HCT116 (cell line): ENCODE measurements around the gene RRAS2. TPM values are rescaled to one million over a fixed set of nuclear protein-coding genes. Genes with fewer than 3 reads are reported as not detected.

Experiments
- ATAC-seq: fragments of 200-7000 bp; cut with Tn5 transposase; 2 replicates; pipeline ENCODE4 v1.9.1; 2020; ENCODE audit warnings: mild to moderate bottlenecking, moderate library complexity
- BruUV-seq: library from RNA; stranded (reverse); fragments of 400-500 nt; replicated peaks from 2 replicates; lab custom pipeline; 2021; lab: Mats Ljungman, UMichigan
- CTCF ChIA-PET: fragments of 300-600 bp; sonication (Branson Sonifier 250); formaldehyde crosslinking; loops from one replicate; lab custom pipeline; 2021; ENCODE audit warnings: antibody characterized with exemption; lab: Charles Lee
- POLR2A ChIA-PET: fragments of 300-600, 350-600 bp; sonication (Branson Sonifier 250); formaldehyde crosslinking; loops from one replicate; lab custom pipeline; 2021; ENCODE audit warnings: antibody characterized with exemption; lab: Charles Lee
- RAD21 ChIA-PET, 2 experiments: fragments of 300-600 bp; sonication (Branson Sonifier 250); formaldehyde crosslinking; loops; one replicate each; lab custom pipeline; 2023; ENCODE audit warnings: low total read pairs in 2 of 2; ENCODE audit not compliant: uncharacterized antibody in 2 of 2, unreplicated experiment in 2 of 2, low non-redundant PET in 1 of 2; lab: Charles Lee
- DNase-seq: peaks from one replicate; pipeline ENCODE4 v3.0.0-alpha.2; 2010; ENCODE audit warnings: low read depth, low spot score
- H2AFZ ChIP-seq: fragments of 200-600 bp; shearing (Covaris generic), sonication (generic); 2 replicates; pipeline ENCODE4 v1.6.1; 2017; ENCODE audit warnings: low read depth, mixed run types, mixed read lengths, antibody characterized with exemption, low read length; ENCODE audit not compliant: poor library complexity, severe bottlenecking
- H3K27ac ChIP-seq: 2 replicates; pipeline ENCODE4 v1.5.1; 2012; ENCODE audit warnings: low read depth, low read length
- H3K27me3 ChIP-seq: fragments of 200-600 bp; sonication (generic); 2 replicates; pipeline ENCODE4 v1.6.1; 2016; ENCODE audit warnings: mixed run types, low read length, mixed read lengths; ENCODE audit not compliant: insufficient read depth
- H3K36me3 ChIP-seq, 2 experiments: fragments of 200-500 bp in 1 of 2; fragments of 200-600 bp in 1 of 2; sonication (Bioruptor generic) in 1 of 2; sonication (generic) in 1 of 2; 2 replicates each; pipeline versions ENCODE4 v1.5.1 to v1.6.1; 2014 to 2016; ENCODE audit warnings: low read length in 2 of 2, inconsistent platforms in 1 of 2, mixed read lengths in 1 of 2, mixed run types in 1 of 2; ENCODE audit not compliant: insufficient read depth in 2 of 2, control insufficient read depth in 1 of 2
- H3K4me1 ChIP-seq, 2 experiments: fragments of 200-600 bp in 1 of 2; sonication (generic) in 1 of 2; 2 replicates each; pipeline versions ENCODE4 v1.5.1 to v1.6.1; 2012 to 2017; ENCODE audit warnings: low read length in 2 of 2, inconsistent platforms in 1 of 2, mild to moderate bottlenecking in 1 of 2, mixed read lengths in 1 of 2, mixed run types in 1 of 2, moderate library complexity in 1 of 2; ENCODE audit not compliant: insufficient read depth in 2 of 2, control insufficient read depth in 1 of 2
- H3K4me2 ChIP-seq: fragments of 200-600 bp; sonication (generic); 2 replicates; pipeline ENCODE4 v1.6.1; 2017; ENCODE audit warnings: mixed run types, low read length, mixed read lengths
- H3K4me3 ChIP-seq, 2 experiments: fragments of 200-600 bp in 1 of 2; sonication (generic) in 1 of 2; replicated peaks in 1 of 2; 2 replicates each; pipeline ENCODE4 v1.5.1; 2011 to 2016; ENCODE audit warnings: low read length in 2 of 2, control low read depth in 1 of 2, low read depth in 1 of 2, mild to moderate bottlenecking in 1 of 2, mixed read lengths in 1 of 2, mixed run types in 1 of 2
- H3K79me2 ChIP-seq: fragments of 200-600 bp; sonication (generic); 2 replicates; pipeline ENCODE4 v1.6.1; 2017; ENCODE audit warnings: mild to moderate bottlenecking, mixed run types, low read length, moderate library complexity, mixed read lengths; ENCODE audit not compliant: insufficient read depth
- H3K9ac ChIP-seq: fragments of 200-600 bp; sonication (generic); 2 replicates; pipeline ENCODE4 v1.6.1; 2016; ENCODE audit warnings: low read length, mixed read lengths
- H3K9me2 ChIP-seq: fragments of 200-600 bp; sonication (generic), shearing (Covaris generic); 2 replicates; pipeline ENCODE4 v1.6.1; 2017; ENCODE audit warnings: mixed run types, mild to moderate bottlenecking, moderate library complexity; ENCODE audit not compliant: insufficient read depth
- H3K9me3 ChIP-seq, 2 experiments: fragments of 200-500 bp in 1 of 2; fragments of 200-600 bp in 1 of 2; sonication (Bioruptor generic) in 1 of 2; sonication (generic) in 1 of 2; 2 replicates each; pipeline ENCODE4 v1.6.1; 2014 to 2017; ENCODE audit warnings: low read length in 2 of 2, mixed read lengths in 2 of 2, inconsistent platforms in 1 of 2, low read depth in 1 of 2, mild to moderate bottlenecking in 1 of 2, mixed run types in 1 of 2, moderate library complexity in 1 of 2; ENCODE audit not compliant: control insufficient read depth in 1 of 2, insufficient read depth in 1 of 2
- H4K20me1 ChIP-seq: fragments of 200-600 bp; sonication (generic), shearing (Covaris generic); 2 replicates; pipeline ENCODE4 v1.6.1; 2017; ENCODE audit warnings: mixed run types, mild to moderate bottlenecking, moderate library complexity; ENCODE audit not compliant: insufficient read depth
- ATF3 ChIP-seq: IDR thresholded peaks from 2 replicates; pipeline ENCODE4 v1.6.1; 2012
- ELF1 ChIP-seq: IDR thresholded peaks from 2 replicates; pipeline ENCODE4 v1.6.1; 2012; ENCODE audit warnings: low read depth, borderline replicate concordance
- EZH2 ChIP-seq: fragments of 200-600 bp; sonication (generic); IDR thresholded peaks from 2 replicates; pipeline ENCODE4 v1.6.1; 2017; ENCODE audit warnings: antibody characterized with exemption, mixed run types
- FOSL1 ChIP-seq: IDR thresholded peaks from 2 replicates; pipeline ENCODE4 v1.6.1; 2012; ENCODE audit warnings: low read depth
- MAX ChIP-seq: IDR thresholded peaks from 2 replicates; pipeline ENCODE4 v1.6.1; 2012
- POLR2A ChIP-seq: IDR thresholded peaks from 2 replicates; pipeline ENCODE4 v1.7.0; 2011; ENCODE audit warnings: borderline replicate concordance; ENCODE audit not compliant: insufficient read depth, insufficient read length; ENCODE audit errors: extremely low read depth
- RAD21 ChIP-seq: IDR thresholded peaks from 2 replicates; pipeline ENCODE4 v1.6.1; 2012; ENCODE audit warnings: low read depth, mild to moderate bottlenecking
- TCF7L2 ChIP-seq: IDR thresholded peaks from 2 replicates; pipeline ENCODE4 v1.7.0; 2011; ENCODE audit warnings: borderline replicate concordance, inconsistent platforms; ENCODE audit not compliant: insufficient read depth, insufficient read length; ENCODE audit errors: extremely low read depth
- ZBTB33 ChIP-seq: IDR thresholded peaks from 2 replicates; pipeline ENCODE4 v1.6.1; 2011; ENCODE audit warnings: mild to moderate bottlenecking, low read length, moderate library complexity; ENCODE audit not compliant: insufficient replicate concordance; ENCODE audit errors: extremely low read depth
- ZFX ChIP-seq: fragments of 450-650 bp; IDR thresholded peaks from 2 replicates; pipeline ENCODE4 v1.6.1; 2017
- intact Hi-C: fragments of 100-400 bp; cut with micrococcal nuclease; formaldehyde crosslinking; loops from 2 replicates; pipeline ENCODE4 v1.10.0; 2022
- total RNA-seq: library from RNA; stranded (reverse); gene quantifications from one replicate; pipeline ENCODE4 v1.2.1, GENCODE V29; 2021; ENCODE audit not compliant: unreplicated experiment

RRAS2 gene
- total RNA-seq, 1 experiment from 2014 or later: 54.5 TPM

- no peak overlapping the region for H3K4me2 ChIP-seq
- no peak for TF ChIP-seq MAX
- TF ChIP-seq POLR2A: no peak
- TF ChIP-seq TCF7L2: no peak
- no peak for TF ChIP-seq EZH2
- TF ChIP-seq ZBTB33: no peak
- no peak for TF ChIP-seq FOSL1
- no peak for TF ChIP-seq ELF1
- no peak for TF ChIP-seq ZFX
- TF ChIP-seq RAD21: no peak
- TF ChIP-seq ATF3: no peak
- H4K20me1 ChIP-seq: peaks cover 8% of the 10 kb centered on the region
- H3K27me3 ChIP-seq: no peaks in the 10 kb centered on the region
- no peaks in the 10 kb centered on the region for H3K9me3 ChIP-seq
- H3K79me2 ChIP-seq: peaks cover 91% of the 10 kb centered on the region
- no peak overlapping the region for H3K9ac ChIP-seq
- H3K4me3 ChIP-seq: no peak overlapping the region
- BruUV-seq: no TSS peak
- H3K36me3 ChIP-seq: no peaks in the 10 kb centered on the region
- RAD21 ChIA-PET: no interaction called here
- intact Hi-C loops: no loop called here
- ATAC-seq (no peak), DNase-seq (no peak)
- H3K4me1 ChIP-seq: no peaks in the 10 kb centered on the region
- H3K27ac ChIP-seq: no peak overlapping the region
- POLR2A ChIA-PET: no interaction called here
- no peak overlapping the region for H2AFZ ChIP-seq
- no peaks in the 10 kb centered on the region; the same call in 1 of the 2 replicates for H3K9me2 ChIP-seq
- CTCF ChIA-PET: no interaction called here
Measured at GRCh38 chr11:14329702-14330101, 29.3 kb downstream of the RRAS2 start.
